Vagina (tissue), 2 donors: ENCODE data around the gene CCDC9.

Experiments
- CTCF ChIP-seq, 3 experiments: fragments of 450-650 bp in 2 of 3; fragments of 200-600 bp in 1 of 3; sonication (generic) in 1 of 3; IDR thresholded peaks; one replicate each; pipeline ENCODE4 v1.5.1; 2017 to 2019; ENCODE audit warnings: antibody characterized with exemption in 3 of 3, mild to moderate bottlenecking in 2 of 3, moderate library complexity in 2 of 3
- POLR2A ChIP-seq, 2 donors: fragments of 450-650 bp; IDR thresholded peaks; one replicate each; pipeline ENCODE4 v1.6.1; 2017; ENCODE audit warnings: antibody characterized with exemption in 2 of 2, mild to moderate bottlenecking in 2 of 2, moderate library complexity in 2 of 2
- POLR2AphosphoS5 ChIP-seq, 2 donors: sonication (generic); formaldehyde crosslinking; IDR thresholded peaks; one replicate each; pipeline ENCODE4 v1.9.0; 2017; ENCODE audit warnings: antibody characterized with exemption in 2 of 2, mild to moderate bottlenecking in 2 of 2, low read depth in 1 of 2; ENCODE audit not compliant: insufficient read depth in 1 of 2

DNA sequence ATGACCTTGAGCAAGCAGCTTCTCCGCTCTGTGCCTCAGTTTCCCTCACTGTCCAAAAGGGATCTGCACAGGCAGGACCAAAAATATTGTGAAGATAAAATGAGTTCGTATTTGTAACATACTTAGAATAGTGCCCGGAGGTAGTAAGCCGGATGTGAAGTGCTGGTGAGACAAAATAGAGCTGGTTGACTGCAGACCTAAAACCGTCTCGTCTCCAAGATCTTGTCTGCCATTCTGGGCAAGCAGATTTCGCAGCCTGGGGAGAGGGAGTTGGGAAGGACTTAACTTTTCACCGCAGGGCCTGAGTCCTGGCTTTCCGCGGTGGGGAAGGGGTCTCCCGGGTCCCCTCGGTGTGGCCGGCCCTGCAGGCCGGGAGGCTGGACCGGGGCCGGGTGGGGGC, 17.2 kb upstream of the CCDC9 start:
- TF ChIP-seq POLR2AphosphoS5 (IDR thresholded peaks at IDR 0.05; ENCODE audit: insufficient read depth in 1 of 2, low read depth in 1 of 2) (no peak), CTCF (IDR thresholded peaks at IDR 0.05) (no peak), POLR2A (IDR thresholded peaks at IDR 0.05) (no peak)
